Gastrocnemius medialis (tissue), 4 donors: Measurements from ENCODE around the gene PRKD3. TPM values are rescaled to one million over a fixed set of nuclear protein-coding genes. Genes with fewer than 3 reads are reported as not detected.

Experiments
- ATAC-seq, 2 donors: fragments of 150-250 bp; one replicate each; pipeline ENCODE4 v1.9.1; 2016
- DNase-seq, 2 donors: peaks; one replicate each; pipeline ENCODE4 v3.0.0-alpha.2; 2019
- H3K27ac ChIP-seq, 4 donors: fragments of 200-600 bp; sonication (generic); 1 replicate in 1 of 4; 2 replicates in 3 of 4; pipeline ENCODE4 v1.5.1; 2016 to 2018; ENCODE audit warnings: mild to moderate bottlenecking in 2 of 4, moderate library complexity in 1 of 4
- H3K27me3 ChIP-seq, 3 donors: fragments of 200-600 bp; sonication (generic) in 2 of 3; 1 replicate in 1 of 3; 2 replicates in 2 of 3; pipeline versions ENCODE4 v1.5.1 to v1.6.0; 2016 to 2019; ENCODE audit warnings: mild to moderate bottlenecking in 1 of 3, moderate library complexity in 1 of 3
- H3K36me3 ChIP-seq, 2 donors: fragments of 200-600 bp; sonication (generic) in 1 of 2; one replicate each; pipeline ENCODE4 v1.5.1; 2017 to 2018
- H3K4me1 ChIP-seq, 2 donors: fragments of 200-600 bp; sonication (generic) in 1 of 2; one replicate each; pipeline ENCODE4 v1.5.1; 2016 to 2017; ENCODE audit warnings: mild to moderate bottlenecking in 2 of 2
- H3K4me3 ChIP-seq, 4 donors: fragments of 200-600 bp; sonication (generic) in 3 of 4; 1 replicate in 1 of 4; 2 replicates in 3 of 4; pipeline ENCODE4 v1.5.1; 2016 to 2019; ENCODE audit warnings: mild to moderate bottlenecking in 2 of 4
- H3K9me3 ChIP-seq, 3 donors: fragments of 200-600 bp; sonication (generic) in 2 of 3; 1 replicate in 1 of 3; 2 replicates in 2 of 3; pipeline ENCODE4 v1.5.1; 2016 to 2019
- POLR2A ChIP-seq, 2 donors: fragments of 450-650 bp; IDR thresholded peaks; one replicate each; pipeline ENCODE4 v1.6.1; 2017; ENCODE audit warnings: antibody characterized with exemption in 2 of 2, mild to moderate bottlenecking in 2 of 2, moderate library complexity in 2 of 2
- in situ Hi-C, 4 donors: fragments of 200-750 bp; cut with MboI; loops; one replicate each; pipeline versions ENCODE4 v1.15.0 to v1.8.0; 2017; ENCODE audit warnings: low sequenced_read_pairs in 4 of 4
- intact Hi-C: fragments of 100-400 bp; cut with DNase I; formaldehyde crosslinking; loops from one replicate; pipeline ENCODE4 v1.15.1; 2023; ENCODE audit warnings: low total_unique reads
- total RNA-seq, 4 donors: library from RNA; depleted of rRNA; stranded (reverse); fragments of >200 nt; gene quantifications; one replicate each; pipeline versions ENCODE4 v1.1.0 to v1.2.3, GENCODE V29; 2016
- TF ChIP-seq, protein P1 (sequence below), 5 experiments: fragments of 450-650 bp in 3 of 5; fragments of 200-600 bp in 2 of 5; sonication (generic) in 2 of 5; IDR thresholded peaks in 4 of 5; conservative IDR thresholded peaks in 1 of 5; 1 replicate in 4 of 5; 2 replicates in 1 of 5; pipeline ENCODE4 v1.5.1; 2016 to 2019; ENCODE audit warnings: antibody characterized with exemption in 5 of 5, mild to moderate bottlenecking in 3 of 5, moderate library complexity in 3 of 5

PRKD3 gene
- total RNA-seq, 4 donors from 2014 or later: 11.0 to 34.4 (median 14.9) TPM

DNA sequence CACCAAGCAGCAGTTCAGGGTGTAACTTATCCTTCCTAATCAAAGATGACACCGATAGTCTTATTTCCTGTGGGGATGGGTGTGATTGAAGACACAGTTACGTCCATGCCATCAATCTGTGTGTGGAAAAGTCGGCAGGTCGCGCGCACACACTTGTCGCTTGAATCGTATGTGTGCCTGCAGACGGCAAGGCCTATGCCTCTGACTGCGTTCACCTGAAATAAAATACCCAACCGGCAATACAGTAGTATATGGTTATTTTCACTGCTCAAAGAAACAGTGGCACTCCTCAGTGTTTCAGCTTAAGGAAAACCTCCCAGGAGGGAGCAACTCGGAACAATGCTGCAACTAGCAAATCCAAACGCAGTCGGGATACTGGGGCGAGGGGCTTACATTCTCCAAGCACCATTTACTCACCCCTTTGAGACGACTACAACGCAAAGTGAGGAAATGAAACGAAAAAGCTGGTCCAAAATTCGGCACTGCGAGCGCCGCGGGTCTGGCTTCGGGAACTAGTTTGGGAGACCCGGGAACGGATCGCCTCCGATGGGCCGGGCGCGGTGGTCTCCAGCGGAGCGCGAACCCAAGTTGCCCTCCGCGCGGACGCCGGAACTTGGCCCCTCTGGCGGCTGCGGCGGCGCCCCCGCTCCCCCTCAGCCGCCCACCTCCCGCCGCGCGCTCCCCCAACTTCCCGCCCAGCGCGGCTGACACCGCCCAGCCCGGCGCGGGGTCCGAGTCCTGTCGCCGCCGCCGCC lies 675 bp downstream of the PRKD3 start:
- intact Hi-C loops: loop anchor here (2.0 to 5.0 kb wide), 3 partner anchors 38 to 93 kb away; partner anchors contain the start of genes CEBPZ and NDUFAF7
- H3K4me1 ChIP-seq: peaks cover 33 to 35% of the 10 kb centered on the region in 2 donors

DNA sequence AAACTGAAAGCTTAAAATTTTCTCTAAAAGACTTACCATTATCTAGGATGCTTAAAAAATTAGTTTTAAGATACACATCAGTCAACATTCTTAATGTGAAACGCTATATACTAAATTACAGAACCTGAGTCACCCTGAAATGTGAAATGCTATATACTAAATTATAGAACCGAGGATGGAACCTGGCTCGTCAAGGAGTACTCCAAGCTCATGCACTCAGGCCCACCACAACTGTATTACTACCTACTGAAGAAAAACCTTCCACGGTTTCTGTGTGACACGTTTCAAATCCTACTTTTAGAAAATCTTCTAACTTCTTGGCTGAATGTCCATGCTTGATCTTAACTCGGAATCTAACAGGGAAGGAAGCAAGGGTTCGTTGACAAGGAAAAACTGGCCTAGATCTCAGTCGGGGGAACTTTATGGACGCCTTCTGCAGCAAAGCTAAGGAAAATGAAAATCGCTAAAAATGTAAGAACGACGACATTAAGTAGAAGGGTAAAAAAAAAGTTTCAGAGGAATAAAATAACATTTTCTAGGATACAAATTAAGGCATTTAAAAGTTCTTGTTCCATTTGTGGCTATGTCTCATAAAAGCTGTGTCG lies 1.4 kb downstream of the PRKD3 start:
- H3K4me3 ChIP-seq: peak overlapping the region; percentile 71 to 88 (median 80)
- no peaks in the 10 kb centered on the region for H3K36me3 ChIP-seq
- in situ Hi-C loops: no loop called here
- intact Hi-C loops: loop anchor here (5.0 kb wide), 2 partner anchors 39 to 54 kb away; no protein-coding TSS in a partner anchor
- TF ChIP-seq, protein P1, sequence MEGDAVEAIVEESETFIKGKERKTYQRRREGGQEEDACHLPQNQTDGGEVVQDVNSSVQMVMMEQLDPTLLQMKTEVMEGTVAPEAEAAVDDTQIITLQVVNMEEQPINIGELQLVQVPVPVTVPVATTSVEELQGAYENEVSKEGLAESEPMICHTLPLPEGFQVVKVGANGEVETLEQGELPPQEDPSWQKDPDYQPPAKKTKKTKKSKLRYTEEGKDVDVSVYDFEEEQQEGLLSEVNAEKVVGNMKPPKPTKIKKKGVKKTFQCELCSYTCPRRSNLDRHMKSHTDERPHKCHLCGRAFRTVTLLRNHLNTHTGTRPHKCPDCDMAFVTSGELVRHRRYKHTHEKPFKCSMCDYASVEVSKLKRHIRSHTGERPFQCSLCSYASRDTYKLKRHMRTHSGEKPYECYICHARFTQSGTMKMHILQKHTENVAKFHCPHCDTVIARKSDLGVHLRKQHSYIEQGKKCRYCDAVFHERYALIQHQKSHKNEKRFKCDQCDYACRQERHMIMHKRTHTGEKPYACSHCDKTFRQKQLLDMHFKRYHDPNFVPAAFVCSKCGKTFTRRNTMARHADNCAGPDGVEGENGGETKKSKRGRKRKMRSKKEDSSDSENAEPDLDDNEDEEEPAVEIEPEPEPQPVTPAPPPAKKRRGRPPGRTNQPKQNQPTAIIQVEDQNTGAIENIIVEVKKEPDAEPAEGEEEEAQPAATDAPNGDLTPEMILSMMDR (IDR thresholded peaks at IDR 0.05 in 4 of 5, conservative IDR thresholded peaks at IDR 0.05 in 1 of 5): no peak
- TF ChIP-seq POLR2A (IDR thresholded peaks at IDR 0.05): no peak
- H3K9me3 ChIP-seq: no peaks in the 10 kb centered on the region
- H3K27me3 ChIP-seq: no peaks in the 10 kb centered on the region
- peaks cover 40 to 42% of the 10 kb centered on the region in 2 donors for H3K4me1 ChIP-seq
- ATAC-seq: no peak
- DNase-seq: no peak
- peak overlapping the region; percentile 79 to 93 (median 90) for H3K27ac ChIP-seq

More for the DNA sequence above, 675 bp downstream of the PRKD3 start:
- ATAC-seq: peak; percentile 51 to 54
- H3K27ac ChIP-seq: peak overlapping the region; percentile 79 to 93 (median 90)
- peak; percentile 27 to 39 for DNase-seq
- in situ Hi-C loops: no loop called here
- no peaks in the 10 kb centered on the region for H3K36me3 ChIP-seq
- peak overlapping the region; percentile 71 to 88 (median 80) for H3K4me3 ChIP-seq
- TF ChIP-seq POLR2A (IDR thresholded peaks at IDR 0.05): peak in 1 of 2 donors; percentile 21
- TF ChIP-seq, protein P1 (IDR thresholded peaks at IDR 0.05 in 4 of 5, conservative IDR thresholded peaks at IDR 0.05 in 1 of 5): no peak
- H3K27me3 ChIP-seq: no peaks in the 10 kb centered on the region
- no peaks in the 10 kb centered on the region for H3K9me3 ChIP-seq

DNA sequence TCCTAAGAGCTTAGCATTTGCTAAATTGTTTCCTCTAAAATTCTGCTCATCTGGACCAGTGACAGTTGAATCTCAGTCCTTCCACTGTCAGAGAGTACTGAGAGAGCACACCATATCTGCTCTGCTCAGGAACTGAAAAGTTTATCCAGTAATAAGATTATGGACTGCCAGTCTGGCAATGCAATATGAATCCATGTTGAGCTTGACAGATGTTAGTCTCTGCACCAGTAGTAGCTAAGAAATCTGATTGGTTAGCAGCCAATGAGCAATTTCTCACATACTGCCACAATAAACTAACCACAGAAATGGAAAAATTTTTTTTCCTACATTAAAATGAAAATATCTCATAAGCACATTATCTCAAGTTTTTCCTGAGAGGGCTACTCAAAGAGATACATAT lies 2.3 kb downstream of the PRKD3 start:
- Histone ChIP-seq H3K4me1 (peaks cover 49 to 50% of the 10 kb centered on the region in 2 donors), H3K4me3 (peak overlapping the region in 2 of 4 donors; percentile 71 to 79), H3K27me3 (no peaks in the 10 kb centered on the region), H3K9me3 (no peaks in the 10 kb centered on the region), H3K36me3 (no peaks in the 10 kb centered on the region), H3K27ac (peak overlapping the region; percentile 79 to 93 (median 90))
- ATAC-seq (no peak), DNase-seq (no peak)
- intact Hi-C loops: loop anchor here (5.0 kb wide), 2 partner anchors 40 to 55 kb away; no protein-coding TSS in a partner anchor
- in situ Hi-C loops: no loop called here
- TF ChIP-seq, protein P1 (IDR thresholded peaks at IDR 0.05 in 4 of 5, conservative IDR thresholded peaks at IDR 0.05 in 1 of 5): no peak
- no peak for TF ChIP-seq POLR2A (IDR thresholded peaks at IDR 0.05)

DNA sequence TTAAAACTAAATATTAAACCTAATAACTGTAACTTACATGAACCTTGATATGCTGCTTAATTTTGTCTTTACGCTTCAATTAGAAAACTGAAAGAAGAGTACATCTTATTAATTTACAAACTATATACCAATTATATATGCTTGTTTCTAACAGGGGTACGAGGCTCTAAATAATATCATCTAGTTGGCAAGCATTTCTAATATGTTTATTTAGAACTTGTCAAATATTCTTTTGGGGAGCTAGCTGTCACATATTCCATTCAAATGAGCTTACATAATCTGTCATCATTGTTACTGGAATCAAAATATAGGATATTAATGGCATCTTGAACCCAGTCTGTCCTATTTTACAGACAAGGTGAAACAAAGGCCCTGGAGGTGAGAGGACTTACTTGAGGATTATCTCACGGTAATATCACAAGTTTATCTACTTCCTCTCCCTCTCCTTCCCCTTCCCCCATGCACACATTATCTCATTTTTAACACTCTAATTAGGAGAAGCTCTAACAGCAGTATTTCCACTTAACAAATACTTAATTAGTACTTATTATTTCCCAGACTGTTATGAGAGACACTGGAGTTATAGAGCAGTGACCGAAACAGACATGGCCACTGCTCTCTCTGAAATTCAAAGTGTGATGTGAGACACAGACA lies 3.5 kb downstream of the PRKD3 start:
- intact Hi-C loops: loop anchor here (5.0 kb wide), 2 partner anchors 41 to 56 kb away; no protein-coding TSS in a partner anchor
- H3K27ac ChIP-seq: peak overlapping the region in 3 of 4 donors; percentile 88 to 93 (median 92)
- H3K9me3 ChIP-seq: no peaks in the 10 kb centered on the region
- no peaks in the 10 kb centered on the region for H3K27me3 ChIP-seq
- peaks cover 0 to 2% of the 10 kb centered on the region in 2 donors for H3K36me3 ChIP-seq
- DNase-seq (no peak), ATAC-seq (no peak)
- H3K4me1 ChIP-seq: peaks cover 55 to 59% of the 10 kb centered on the region in 2 donors
- TF ChIP-seq, protein P1 (IDR thresholded peaks at IDR 0.05 in 4 of 5, conservative IDR thresholded peaks at IDR 0.05 in 1 of 5): no peak
- TF ChIP-seq POLR2A (IDR thresholded peaks at IDR 0.05): no peak
- H3K4me3 ChIP-seq: no peak overlapping the region
- in situ Hi-C loops: no loop called here
